Fibroblast of villous mesenchyme (primary cell): Measurements from ENCODE around the gene MCU. TPM values are rescaled to one million over a fixed set of nuclear protein-coding genes. Genes with fewer than 3 reads are reported as not detected.

Experiments used
- DNase-seq: peaks from one replicate; pipeline ENCODE4 v3.0.0-alpha.2; 2010; ENCODE audit warnings: low read depth
- H3K4me3 ChIP-seq: 2 replicates; pipeline ENCODE4 v1.5.1; 2011; ENCODE audit warnings: low read depth, mild to moderate bottlenecking, low read length
- total RNA-seq: library from RNA; depleted of rRNA; stranded (reverse); fragments of >200 nt; gene quantifications from 2 replicates; pipeline ENCODE4 v1.2.3, GENCODE V29; 2012
- TF ChIP-seq, protein P1 (sequence below): IDR thresholded peaks from 2 replicates; pipeline ENCODE4 v1.5.1; 2012; ENCODE audit warnings: low read depth, mild to moderate bottlenecking, low read length; ENCODE audit not compliant: insufficient read depth

Gene MCU
- total RNA-seq, 1 donor = 41.9 TPM

DNA sequence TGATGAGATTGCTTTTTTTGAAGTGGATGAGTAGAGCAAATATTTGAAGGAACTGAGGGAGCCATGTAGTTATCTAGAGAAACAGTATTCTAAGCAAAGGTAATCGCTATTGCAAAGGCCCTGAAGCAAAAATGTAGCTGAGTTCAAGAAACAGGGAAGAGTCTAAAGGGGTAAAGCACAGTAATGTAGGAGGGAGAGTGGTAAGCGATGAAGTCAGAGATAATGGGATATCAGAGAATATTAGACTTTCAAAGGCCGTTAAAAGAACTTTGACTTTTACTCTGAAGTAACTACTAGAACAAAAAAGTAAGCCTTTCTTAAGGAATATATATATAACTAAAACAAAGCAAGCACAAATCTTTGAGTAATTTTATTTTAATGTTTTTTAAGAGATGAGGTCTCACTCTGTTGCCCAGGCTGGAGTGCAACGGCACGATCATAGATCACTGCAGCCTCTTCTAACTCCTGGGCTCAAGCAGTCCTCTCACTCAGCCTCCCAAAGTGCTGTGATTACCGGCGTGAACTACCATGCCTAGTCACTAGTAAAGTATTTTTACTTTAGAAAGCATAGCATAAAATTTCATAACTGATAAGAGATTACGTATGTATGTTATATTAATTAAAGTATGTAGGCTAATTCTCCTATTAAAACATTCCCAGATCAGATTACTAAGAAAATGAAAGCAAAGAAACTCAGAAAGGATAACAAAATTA, 139.9 kb downstream of the MCU start:
- TF ChIP-seq, protein P1, sequence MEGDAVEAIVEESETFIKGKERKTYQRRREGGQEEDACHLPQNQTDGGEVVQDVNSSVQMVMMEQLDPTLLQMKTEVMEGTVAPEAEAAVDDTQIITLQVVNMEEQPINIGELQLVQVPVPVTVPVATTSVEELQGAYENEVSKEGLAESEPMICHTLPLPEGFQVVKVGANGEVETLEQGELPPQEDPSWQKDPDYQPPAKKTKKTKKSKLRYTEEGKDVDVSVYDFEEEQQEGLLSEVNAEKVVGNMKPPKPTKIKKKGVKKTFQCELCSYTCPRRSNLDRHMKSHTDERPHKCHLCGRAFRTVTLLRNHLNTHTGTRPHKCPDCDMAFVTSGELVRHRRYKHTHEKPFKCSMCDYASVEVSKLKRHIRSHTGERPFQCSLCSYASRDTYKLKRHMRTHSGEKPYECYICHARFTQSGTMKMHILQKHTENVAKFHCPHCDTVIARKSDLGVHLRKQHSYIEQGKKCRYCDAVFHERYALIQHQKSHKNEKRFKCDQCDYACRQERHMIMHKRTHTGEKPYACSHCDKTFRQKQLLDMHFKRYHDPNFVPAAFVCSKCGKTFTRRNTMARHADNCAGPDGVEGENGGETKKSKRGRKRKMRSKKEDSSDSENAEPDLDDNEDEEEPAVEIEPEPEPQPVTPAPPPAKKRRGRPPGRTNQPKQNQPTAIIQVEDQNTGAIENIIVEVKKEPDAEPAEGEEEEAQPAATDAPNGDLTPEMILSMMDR = no peak
- peak overlapping the region; percentile 9 for H3K4me3 ChIP-seq
- peak; percentile 53 for DNase-seq

DNA sequence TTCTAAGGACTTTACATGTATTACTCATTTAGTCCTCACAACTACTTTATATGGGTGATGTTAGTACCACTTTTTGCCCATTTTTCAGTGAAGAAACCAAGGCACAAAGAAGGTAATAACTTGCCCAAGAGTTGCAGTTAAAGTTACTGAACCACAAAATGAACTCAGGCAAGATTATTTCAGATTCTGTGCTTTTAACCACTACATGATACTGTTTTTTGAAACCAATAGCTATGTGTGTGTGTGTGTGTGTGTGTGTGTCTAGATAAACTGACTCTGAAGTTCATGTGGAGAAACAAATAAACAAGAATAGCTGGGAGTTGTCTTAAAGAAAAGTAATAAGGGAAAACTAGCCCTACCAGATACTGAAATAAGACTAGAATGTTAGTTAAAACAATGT, 140.8 kb downstream of the MCU start:
- DNase-seq = no peak
- H3K4me3 ChIP-seq = no peak overlapping the region
- TF ChIP-seq, protein P1 = no peak

DNA sequence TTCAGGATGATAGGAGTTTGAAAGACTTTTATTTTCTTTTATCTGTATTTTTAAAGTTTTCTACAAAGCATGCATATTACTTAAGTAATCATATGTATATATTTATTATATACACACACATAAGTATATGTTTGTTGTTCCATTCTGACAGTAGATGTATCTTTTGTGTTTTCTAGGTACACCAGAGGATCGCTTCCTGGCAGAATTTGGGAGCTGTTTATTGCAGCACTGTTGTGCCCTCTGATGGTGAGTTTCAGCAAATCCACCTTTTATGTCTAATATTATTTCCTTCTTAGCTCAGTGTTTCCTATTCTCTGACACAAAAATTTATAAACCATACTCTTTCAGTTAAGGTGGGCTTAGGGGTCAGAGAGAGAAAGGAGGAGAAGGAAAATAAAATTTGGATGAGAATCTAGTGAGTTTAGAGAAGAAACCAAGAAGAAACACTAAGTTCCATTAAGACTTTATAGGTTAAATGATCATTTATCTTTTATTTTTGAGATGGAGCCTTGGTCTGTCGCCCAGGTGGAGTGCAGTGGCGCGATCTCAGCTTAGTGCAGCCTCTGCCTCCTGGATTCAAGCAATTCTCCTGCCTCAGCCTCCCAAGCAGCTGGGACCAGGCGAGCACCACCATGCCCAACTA, 142.4 kb downstream of the MCU start:
- TF ChIP-seq, protein P1 = peak; percentile 67
- peak; percentile 79 for DNase-seq

DNA sequence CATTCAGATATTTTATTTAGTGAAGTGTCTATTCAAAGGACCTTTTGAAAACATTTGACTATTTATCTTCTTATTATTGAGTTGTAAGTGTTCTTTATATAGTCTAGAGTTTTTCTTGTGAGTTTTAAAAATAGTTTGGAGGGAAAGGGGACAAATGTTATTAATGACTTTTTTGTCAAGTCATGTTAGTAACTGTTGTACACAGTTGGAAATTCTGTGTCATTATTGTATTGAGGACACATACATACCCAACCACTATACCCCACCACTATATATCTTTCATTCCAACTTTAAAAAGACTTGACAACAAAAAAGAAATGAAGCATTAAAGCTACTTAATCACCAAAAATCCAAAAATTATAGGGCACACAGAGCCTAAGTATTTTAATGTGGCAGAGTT, 148.4 kb downstream of the MCU start:
- no peak for DNase-seq
- TF ChIP-seq, protein P1 = no peak
- H3K4me3 ChIP-seq = no peak overlapping the region

More for the DNA sequence above, 142.4 kb downstream of the MCU start:
- no peak overlapping the region for H3K4me3 ChIP-seq

DNA sequence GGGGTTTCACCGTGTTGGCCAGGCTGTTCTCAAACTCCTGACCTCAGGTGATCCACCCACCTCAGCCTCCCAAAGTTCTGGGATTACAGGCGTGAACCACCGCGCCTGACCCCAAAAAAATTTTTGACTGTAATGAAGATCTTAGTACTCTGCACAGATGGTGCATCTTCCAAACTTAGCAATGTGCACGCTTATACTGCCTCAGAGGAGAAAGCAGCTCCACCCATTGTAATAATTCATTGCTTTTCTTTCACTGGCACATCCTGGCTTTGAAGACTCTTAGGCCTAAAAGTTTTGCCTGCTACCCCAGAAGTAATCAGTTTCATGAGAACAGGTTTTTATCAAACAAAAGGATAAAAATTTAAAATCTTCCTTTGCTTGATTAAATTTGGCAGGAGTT, 149.5 kb downstream of the MCU start:
- DNase-seq = no peak
- TF ChIP-seq, protein P1 = no peak
- no peak overlapping the region for H3K4me3 ChIP-seq

DNA sequence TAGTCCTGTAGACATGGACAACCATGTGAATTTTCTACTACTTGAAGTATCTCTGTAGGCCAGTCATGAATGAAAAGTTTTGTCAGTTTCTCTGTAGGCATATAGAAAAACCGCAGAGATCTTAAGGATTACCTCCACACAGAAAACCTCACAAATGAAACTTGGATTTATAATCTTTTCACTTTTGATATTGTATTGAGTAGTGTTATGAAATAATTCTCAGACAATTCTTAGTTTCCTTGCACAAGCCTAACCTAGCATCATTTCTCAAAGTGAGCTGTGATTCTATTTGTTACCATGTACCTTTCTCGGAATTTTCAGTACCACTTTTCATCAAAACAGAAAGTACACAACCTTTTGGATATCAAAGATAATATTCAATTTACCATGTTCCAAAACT, 150.2 kb downstream of the MCU start:
- DNase-seq = no peak
- TF ChIP-seq, protein P1 = no peak
- H3K4me3 ChIP-seq = no peak overlapping the region
